Liver (tissue), 9 donors: ENCODE results near the gene FCRLA. TPM values are rescaled to one million over a fixed set of nuclear protein-coding genes. Genes with fewer than 3 reads are reported as not detected.

Source experiments
- DNase-seq: peaks from one replicate; pipeline ENCODE4 v3.0.0-alpha.2; 2017; ENCODE audit warnings: low spot score
- H3K27ac ChIP-seq, 2 donors: one replicate each; pipeline ENCODE4 v1.7.0; 2013; ENCODE audit warnings: inconsistent platforms in 2 of 2, low read length in 2 of 2, control low read depth in 1 of 2, low read depth in 1 of 2, mild to moderate bottlenecking in 1 of 2
- H3K27me3 ChIP-seq, 4 donors: one replicate each; pipeline versions ENCODE4 v1.6.1 to v1.7.0; 2013; ENCODE audit warnings: low read length in 3 of 4, inconsistent platforms in 1 of 4, mild to moderate bottlenecking in 1 of 4, moderate library complexity in 1 of 4; ENCODE audit not compliant: control insufficient read depth in 4 of 4, insufficient read depth in 4 of 4
- H3K36me3 ChIP-seq, 4 donors: one replicate each; pipeline versions ENCODE4 v1.6.1 to v1.7.0; 2013; ENCODE audit warnings: low read length in 3 of 4, mild to moderate bottlenecking in 3 of 4, low read depth in 1 of 4, moderate library complexity in 1 of 4; ENCODE audit not compliant: control insufficient read depth in 4 of 4, insufficient read depth in 3 of 4
- H3K4me1 ChIP-seq, 4 donors: one replicate each; pipeline versions ENCODE4 v1.6.1 to v1.7.0; 2013; ENCODE audit warnings: low read length in 3 of 4, mild to moderate bottlenecking in 3 of 4, moderate library complexity in 1 of 4; ENCODE audit not compliant: control insufficient read depth in 4 of 4, insufficient read depth in 4 of 4
- H3K4me3 ChIP-seq, 3 donors: one replicate each; pipeline versions ENCODE4 v1.6.1 to v1.7.0; 2013; ENCODE audit warnings: low read length in 3 of 3, control low read depth in 1 of 3, low read depth in 1 of 3, mild to moderate bottlenecking in 1 of 3
- H3K9ac ChIP-seq, 2 donors: one replicate each; pipeline ENCODE4 v1.7.0; 2013; ENCODE audit warnings: low read length in 2 of 2, mild to moderate bottlenecking in 2 of 2, moderate library complexity in 2 of 2, control low read depth in 1 of 2, low read depth in 1 of 2
- H3K9me3 ChIP-seq, 4 donors: one replicate each; pipeline versions ENCODE4 v1.6.1 to v1.7.0; 2013; ENCODE audit warnings: low read length in 3 of 4; ENCODE audit not compliant: control insufficient read depth in 4 of 4
- EGR1 ChIP-seq, 2 donors: IDR thresholded peaks; 2 replicates each; pipeline ENCODE4 v1.6.1; 2016 to 2018; ENCODE audit warnings: antibody characterized with exemption in 2 of 2, low read depth in 2 of 2
- FOXA1 ChIP-seq: IDR thresholded peaks from 2 replicates; pipeline ENCODE4 v1.6.1; 2016; ENCODE audit warnings: antibody characterized with exemption
- FOXA2 ChIP-seq: IDR thresholded peaks from 2 replicates; pipeline ENCODE4 v1.6.1; 2016; ENCODE audit warnings: antibody characterized with exemption
- GABPA ChIP-seq, 2 donors: IDR thresholded peaks in 1 of 2; conservative IDR thresholded peaks in 1 of 2; 2 replicates each; pipeline ENCODE4 v1.6.1; 2016; ENCODE audit warnings: antibody characterized with exemption in 2 of 2, mild to moderate bottlenecking in 1 of 2, moderate library complexity in 1 of 2
- HNF4A ChIP-seq, 2 donors: conservative IDR thresholded peaks; 2 replicates each; pipeline ENCODE4 v1.6.1; 2016; ENCODE audit warnings: antibody characterized with exemption in 2 of 2, mild to moderate bottlenecking in 2 of 2
- JUND ChIP-seq, 2 donors: IDR thresholded peaks; 2 replicates each; pipeline ENCODE4 v1.6.1; 2016; ENCODE audit warnings: antibody characterized with exemption in 2 of 2
- RAD21 ChIP-seq, 2 donors: IDR thresholded peaks; 2 replicates each; pipeline ENCODE4 v1.6.1; 2016; ENCODE audit warnings: antibody characterized with exemption in 2 of 2, mild to moderate bottlenecking in 2 of 2
- TAF1 ChIP-seq: conservative IDR thresholded peaks from 2 replicates; pipeline ENCODE4 v1.6.1; 2016; ENCODE audit warnings: antibody characterized with exemption, mild to moderate bottlenecking
- YY1 ChIP-seq: IDR thresholded peaks from 2 replicates; pipeline ENCODE4 v1.6.1; 2016; ENCODE audit warnings: antibody characterized with exemption, mild to moderate bottlenecking
- ZBTB33 ChIP-seq: IDR thresholded peaks from 2 replicates; pipeline ENCODE4 v1.6.1; 2016; ENCODE audit warnings: antibody characterized with exemption
- WGBS: extraction: QIAGEN DNeasy Blood & Tissue Kit; methylation state at CpG from one replicate; pipeline ENCODE4 v1.1.7; 2013; 5-methylcytosine and 5-hydroxymethylcytosine counted together
- polyA plus RNA-seq, 2 donors: library from polyadenylated mRNA; stranded (reverse) in 1 of 2; unstranded in 1 of 2; fragments of 200-250 nt in 1 of 2; fragments of >200 nt in 1 of 2; fragmentation: Nextera tagmentation in 1 of 2; extraction: Ambion mirVana in 1 of 2; gene quantifications; one replicate each; pipeline versions ENCODE4 v1.2.1 to v1.2.3, GENCODE V29; 2013 to 2015
- total RNA-seq, 2 donors: library from RNA; depleted of rRNA; stranded (reverse); fragments of >200 nt; gene quantifications; one replicate each; pipeline ENCODE4 v1.2.3, GENCODE V29; 2014
- TF ChIP-seq, protein P1 (sequence below): fragments of 150-350 bp; IDR thresholded peaks from 2 replicates; pipeline ENCODE4 v1.5.1; 2017; ENCODE audit warnings: improper control_type of control experiment, low read depth, low read length; ENCODE audit not compliant: missing input control
- TF ChIP-seq, protein P2 (sequence below): IDR thresholded peaks from 2 replicates; pipeline ENCODE4 v1.6.1; 2016; ENCODE audit warnings: antibody characterized with exemption, mild to moderate bottlenecking
- TF ChIP-seq, protein P3 (sequence below): IDR thresholded peaks from 2 replicates; pipeline ENCODE4 v1.6.1; 2016; ENCODE audit warnings: antibody characterized with exemption
- donor health status: healthy.
- donor health status: healthy.
- donor health status: healthy.
- donor health status: healthy.
- donor health status: healthy.

FCRLA gene
- total and polyA plus RNA-seq, 4 donors, result 0.06 to 3.3 (median 0.29) TPM

DNA sequence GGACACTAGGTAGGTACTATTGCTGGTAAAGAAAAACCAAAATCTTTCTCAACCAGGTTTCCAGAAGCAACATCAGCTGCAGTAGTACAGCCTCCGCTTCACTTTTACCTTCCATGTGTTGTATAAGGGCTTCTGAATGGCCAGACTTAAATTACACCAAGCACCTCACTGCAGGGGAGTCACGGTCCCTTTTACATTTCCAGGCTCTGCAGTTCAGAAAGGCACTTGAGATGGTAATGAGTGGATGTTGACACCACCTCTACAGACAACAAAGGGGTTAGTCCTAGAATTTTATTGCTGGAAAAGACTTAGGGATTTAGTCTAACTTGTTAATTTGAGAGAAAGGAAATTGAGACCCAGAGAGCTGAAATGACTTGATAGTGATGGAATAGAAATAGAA is 30.6 kb downstream of the FCRLA start:
- Histone ChIP-seq H3K27me3 (no peaks in the 10 kb centered on the region), H3K4me3 (no peak overlapping the region), H3K36me3 (no peaks in the 10 kb centered on the region), H3K9me3 (no peaks in the 10 kb centered on the region), H3K9ac (no peak overlapping the region), H3K27ac (no peak overlapping the region), H3K4me1 (no peaks in the 10 kb centered on the region)
- 93% methylated on average over 2 of the region's 2 CpGs for WGBS
- DNase-seq, result no peak
- TF ChIP-seq, protein P1, sequence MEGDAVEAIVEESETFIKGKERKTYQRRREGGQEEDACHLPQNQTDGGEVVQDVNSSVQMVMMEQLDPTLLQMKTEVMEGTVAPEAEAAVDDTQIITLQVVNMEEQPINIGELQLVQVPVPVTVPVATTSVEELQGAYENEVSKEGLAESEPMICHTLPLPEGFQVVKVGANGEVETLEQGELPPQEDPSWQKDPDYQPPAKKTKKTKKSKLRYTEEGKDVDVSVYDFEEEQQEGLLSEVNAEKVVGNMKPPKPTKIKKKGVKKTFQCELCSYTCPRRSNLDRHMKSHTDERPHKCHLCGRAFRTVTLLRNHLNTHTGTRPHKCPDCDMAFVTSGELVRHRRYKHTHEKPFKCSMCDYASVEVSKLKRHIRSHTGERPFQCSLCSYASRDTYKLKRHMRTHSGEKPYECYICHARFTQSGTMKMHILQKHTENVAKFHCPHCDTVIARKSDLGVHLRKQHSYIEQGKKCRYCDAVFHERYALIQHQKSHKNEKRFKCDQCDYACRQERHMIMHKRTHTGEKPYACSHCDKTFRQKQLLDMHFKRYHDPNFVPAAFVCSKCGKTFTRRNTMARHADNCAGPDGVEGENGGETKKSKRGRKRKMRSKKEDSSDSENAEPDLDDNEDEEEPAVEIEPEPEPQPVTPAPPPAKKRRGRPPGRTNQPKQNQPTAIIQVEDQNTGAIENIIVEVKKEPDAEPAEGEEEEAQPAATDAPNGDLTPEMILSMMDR, result no peak
- no peak for TF ChIP-seq ZBTB33
- TF ChIP-seq TAF1, result no peak
- TF ChIP-seq YY1, result no peak
- TF ChIP-seq EGR1 (IDR thresholded peaks at IDR 0.05; ENCODE audit: low read depth in 2 of 2), result no peak
- TF ChIP-seq, protein P2, sequence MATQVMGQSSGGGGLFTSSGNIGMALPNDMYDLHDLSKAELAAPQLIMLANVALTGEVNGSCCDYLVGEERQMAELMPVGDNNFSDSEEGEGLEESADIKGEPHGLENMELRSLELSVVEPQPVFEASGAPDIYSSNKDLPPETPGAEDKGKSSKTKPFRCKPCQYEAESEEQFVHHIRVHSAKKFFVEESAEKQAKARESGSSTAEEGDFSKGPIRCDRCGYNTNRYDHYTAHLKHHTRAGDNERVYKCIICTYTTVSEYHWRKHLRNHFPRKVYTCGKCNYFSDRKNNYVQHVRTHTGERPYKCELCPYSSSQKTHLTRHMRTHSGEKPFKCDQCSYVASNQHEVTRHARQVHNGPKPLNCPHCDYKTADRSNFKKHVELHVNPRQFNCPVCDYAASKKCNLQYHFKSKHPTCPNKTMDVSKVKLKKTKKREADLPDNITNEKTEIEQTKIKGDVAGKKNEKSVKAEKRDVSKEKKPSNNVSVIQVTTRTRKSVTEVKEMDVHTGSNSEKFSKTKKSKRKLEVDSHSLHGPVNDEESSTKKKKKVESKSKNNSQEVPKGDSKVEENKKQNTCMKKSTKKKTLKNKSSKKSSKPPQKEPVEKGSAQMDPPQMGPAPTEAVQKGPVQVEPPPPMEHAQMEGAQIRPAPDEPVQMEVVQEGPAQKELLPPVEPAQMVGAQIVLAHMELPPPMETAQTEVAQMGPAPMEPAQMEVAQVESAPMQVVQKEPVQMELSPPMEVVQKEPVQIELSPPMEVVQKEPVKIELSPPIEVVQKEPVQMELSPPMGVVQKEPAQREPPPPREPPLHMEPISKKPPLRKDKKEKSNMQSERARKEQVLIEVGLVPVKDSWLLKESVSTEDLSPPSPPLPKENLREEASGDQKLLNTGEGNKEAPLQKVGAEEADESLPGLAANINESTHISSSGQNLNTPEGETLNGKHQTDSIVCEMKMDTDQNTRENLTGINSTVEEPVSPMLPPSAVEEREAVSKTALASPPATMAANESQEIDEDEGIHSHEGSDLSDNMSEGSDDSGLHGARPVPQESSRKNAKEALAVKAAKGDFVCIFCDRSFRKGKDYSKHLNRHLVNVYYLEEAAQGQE, result no peak
- no peak for TF ChIP-seq FOXA2
- no peak for TF ChIP-seq RAD21 (IDR thresholded peaks at IDR 0.05)
- TF ChIP-seq GABPA (IDR thresholded peaks at IDR 0.05 in 1 of 2, conservative IDR thresholded peaks at IDR 0.05 in 1 of 2), result no peak
- TF ChIP-seq, protein P3, sequence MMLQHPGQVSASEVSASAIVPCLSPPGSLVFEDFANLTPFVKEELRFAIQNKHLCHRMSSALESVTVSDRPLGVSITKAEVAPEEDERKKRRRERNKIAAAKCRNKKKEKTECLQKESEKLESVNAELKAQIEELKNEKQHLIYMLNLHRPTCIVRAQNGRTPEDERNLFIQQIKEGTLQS, result no peak
- TF ChIP-seq JUND (IDR thresholded peaks at IDR 0.05), result no peak
- TF ChIP-seq FOXA1, result no peak
- TF ChIP-seq HNF4A (conservative IDR thresholded peaks at IDR 0.05), result no peak

DNA sequence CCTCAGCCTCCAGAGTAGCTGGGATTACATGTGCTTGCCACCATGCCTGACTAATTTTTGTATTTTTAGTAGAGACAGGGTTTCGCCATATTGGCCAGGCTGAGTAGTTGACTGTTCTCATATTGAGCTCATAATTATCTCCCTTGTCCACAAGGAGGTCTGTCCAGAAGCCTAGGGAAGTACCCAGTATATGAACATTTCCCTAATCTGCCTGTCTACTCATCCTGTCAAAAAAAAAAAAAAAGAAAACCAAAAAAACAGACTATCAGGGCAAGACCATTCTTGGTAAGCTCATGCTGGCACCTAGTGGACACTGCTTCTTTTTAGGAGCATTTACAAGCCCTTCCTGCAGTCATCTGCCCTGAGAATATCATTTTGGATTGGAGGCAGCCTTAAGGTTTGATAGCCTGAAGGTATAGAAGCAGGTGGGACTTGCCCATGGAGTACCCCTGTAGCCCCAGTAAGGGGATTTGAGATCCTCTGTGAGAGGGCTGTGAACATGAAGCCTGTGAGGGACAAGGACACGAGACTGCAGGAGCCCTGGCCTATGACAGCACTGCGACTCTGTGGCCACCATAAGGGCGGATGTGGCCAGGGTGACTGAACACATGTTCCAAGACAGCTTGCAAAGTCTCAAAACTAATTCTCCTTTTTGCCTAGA is 31.7 kb downstream of the FCRLA start:
- Histone ChIP-seq H3K27ac (no peak overlapping the region), H3K4me1 (no peaks in the 10 kb centered on the region), H3K9ac (no peak overlapping the region), H3K4me3 (no peak overlapping the region), H3K27me3 (no peaks in the 10 kb centered on the region), H3K9me3 (no peaks in the 10 kb centered on the region), H3K36me3 (no peaks in the 10 kb centered on the region)
- WGBS, result 81% methylated on average over 4 of the region's 4 CpGs
- no peak for DNase-seq
- peak; percentile 89 to 90 for TF ChIP-seq RAD21 (IDR thresholded peaks at IDR 0.05)
- TF ChIP-seq, protein P3, result no peak
- TF ChIP-seq, protein P1, result peak; percentile 50
- TF ChIP-seq YY1, result no peak
